ENCODE data around the gene ADAM33. TPM values are rescaled to one million over a fixed set of nuclear protein-coding genes. Genes with fewer than 3 reads are reported as not detected.

The ADAM33 gene
- total RNA-seq, 1 donor from 2014 or later, result 13.4 TPM

GRCh38 chr20:3633913-3634478 lies 47.8 kb downstream of the ADAM33 start:
- intact Hi-C loops (cut with DNase I), result no loop called here
- no peak for ATAC-seq
- DNase-seq (ENCODE audit: missing footprints), result no peak

DNA sequence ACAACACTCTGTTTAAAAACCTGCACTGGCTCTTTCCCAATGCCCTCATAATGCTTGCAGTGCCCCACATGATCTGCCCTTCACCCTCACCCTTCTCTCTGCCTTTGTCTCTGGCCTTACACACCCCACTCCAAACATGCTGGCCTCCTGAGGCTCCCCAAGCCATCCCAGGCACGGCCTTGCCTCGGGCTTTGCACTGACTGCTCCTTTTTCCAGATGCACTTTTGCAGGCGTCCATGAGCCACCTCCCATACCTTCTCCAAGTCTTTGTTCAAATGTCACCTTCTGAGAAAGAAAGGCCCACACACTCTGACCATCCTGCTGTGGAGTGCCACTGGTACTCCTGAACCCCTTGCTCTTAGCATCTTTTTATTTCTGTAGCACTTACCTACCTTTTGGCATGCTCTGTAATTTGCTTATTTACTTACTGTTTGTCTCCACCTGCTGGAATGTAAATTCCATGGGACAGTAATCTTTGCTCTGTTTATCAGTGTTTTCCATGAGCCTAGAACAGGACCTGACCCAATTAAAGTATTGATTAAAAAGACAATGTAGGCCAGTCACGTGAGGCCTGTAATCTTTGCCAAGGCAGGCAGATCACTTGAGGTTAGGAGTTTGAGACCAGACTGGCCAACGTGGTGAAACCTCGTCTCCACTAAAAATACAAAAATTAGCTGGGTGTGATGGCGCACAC lies 49.4 kb downstream of the ADAM33 start:
- intact Hi-C loops (cut with DNase I), result no loop called here
- ATAC-seq (no peak), DNase-seq (ENCODE audit: missing footprints) (no peak)

- no peak for DNase-seq (ENCODE audit: missing footprints)
- no peak for ATAC-seq
- intact Hi-C loops (cut with DNase I), result no loop called here
These were observed 50.3 kb downstream of the ADAM33 start for GRCh38 chr20:3631534-3631933.

DNA sequence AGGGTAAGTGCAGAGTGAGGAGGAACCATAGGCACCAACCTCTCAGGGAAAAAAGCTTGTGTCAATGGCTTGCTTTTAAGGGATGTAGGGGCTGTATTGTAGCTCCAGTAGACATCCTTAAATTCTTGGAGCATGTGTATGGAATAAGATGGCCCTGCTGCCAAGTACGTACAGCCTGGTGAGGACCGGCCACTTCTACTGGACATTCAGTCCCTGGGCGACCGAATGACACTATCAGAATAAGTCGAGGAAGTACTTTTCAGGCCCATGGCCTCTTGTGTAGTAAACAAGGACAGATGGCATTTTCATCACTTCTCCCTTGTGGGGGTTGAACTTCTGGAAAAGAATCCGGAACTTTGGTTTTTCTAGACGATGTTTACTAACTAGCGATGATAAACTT lies 51.4 kb downstream of the ADAM33 start:
- intact Hi-C loops (cut with DNase I), result no loop called here
- DNase-seq (ENCODE audit: missing footprints) (no peak), ATAC-seq (no peak)

- no peak for ATAC-seq
These were observed 51.9 kb downstream of the ADAM33 start for GRCh38 chr20:3629893-3630292.

GRCh38 chr20:3628502-3629314 lies 53.1 kb downstream of the ADAM33 start:
- intact Hi-C loops (cut with DNase I), result no loop called here
- DNase-seq (ENCODE audit: missing footprints), result no peak
- ATAC-seq, result no peak

More at GRCh38 chr20:3629893-3630292, 51.9 kb downstream of the ADAM33 start:
- intact Hi-C loops (cut with DNase I), result no loop called here
- DNase-seq (ENCODE audit: missing footprints), result no peak

DNA sequence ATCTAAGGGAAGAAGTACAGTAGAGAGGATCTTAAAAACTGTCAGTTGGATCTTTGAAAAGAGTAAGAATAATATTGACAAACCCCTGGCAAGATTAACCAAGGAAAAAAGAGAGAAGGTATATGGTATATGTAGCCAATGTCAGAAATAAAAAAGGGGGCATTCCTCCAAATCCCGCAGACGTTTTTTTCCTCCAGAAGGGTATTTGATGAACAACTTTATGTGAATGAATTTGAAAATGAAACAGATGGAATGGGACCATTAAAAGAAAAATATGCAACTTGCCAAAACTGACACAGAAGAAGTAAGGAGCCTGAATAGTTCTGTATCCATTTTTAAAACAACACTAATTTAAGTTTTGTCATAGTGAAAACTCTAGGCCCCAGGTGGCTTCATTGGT lies 54.3 kb downstream of the ADAM33 start:
- DNase-seq (ENCODE audit: missing footprints) (no peak), ATAC-seq (no peak)
- intact Hi-C loops (cut with DNase I), result no loop called here

GRCh38 chr20:3622406-3622805 lies 59.4 kb downstream of the ADAM33 start:
- intact Hi-C loops (cut with DNase I), result no loop called here
- no peak for ATAC-seq
- DNase-seq (ENCODE audit: missing footprints), result no peak

DNA sequence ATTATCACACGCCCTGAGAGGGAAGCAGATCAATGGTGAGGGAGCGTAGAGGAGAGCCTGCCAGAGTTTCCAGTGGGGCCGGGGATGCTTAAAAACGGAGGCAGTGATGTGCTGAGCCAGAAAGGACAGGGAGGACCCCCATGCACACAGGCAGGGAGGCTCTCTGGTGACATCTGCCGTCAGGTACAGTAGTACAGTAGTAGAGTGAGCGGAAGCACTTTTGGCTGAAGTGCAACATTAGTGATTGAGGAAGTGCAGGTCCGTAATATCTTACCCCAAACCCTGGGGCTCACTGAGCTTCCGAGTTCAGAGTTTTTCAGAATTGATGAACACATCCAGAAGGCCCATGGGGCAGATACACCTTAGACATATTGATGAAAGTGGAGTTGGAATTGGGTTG lies 60.7 kb downstream of the ADAM33 start:
- ATAC-seq (no peak), DNase-seq (ENCODE audit: missing footprints) (no peak)
- intact Hi-C loops (cut with DNase I), result no loop called here

Other genes starting within 250 kb of the ADAM33 start
- 32.5 TPM for gene ATRN, start 211.0 kb downstream of the ADAM33 start, total RNA-seq
- not detected for gene GFRA4, start 18.6 kb downstream of the ADAM33 start, total RNA-seq
- 9.5 TPM for gene SIGLEC1, start 30.6 kb upstream of the ADAM33 start, total RNA-seq
- 17.5 TPM for gene HSPA12B, start 50.7 kb upstream of the ADAM33 start, total RNA-seq
- gene ADISSP, start 85.7 kb upstream of the ADAM33 start, total RNA-seq, result 14.6 TPM
- gene SPEF1, start 99.4 kb upstream of the ADAM33 start, total RNA-seq, result 0.14 TPM
- gene CENPB, start 104.7 kb upstream of the ADAM33 start, total RNA-seq, result 68.2 TPM
- gene CDC25B, start 114.3 kb upstream of the ADAM33 start, total RNA-seq, result 10.1 TPM
- 9.8 TPM for gene AP5S1, start 138.5 kb upstream of the ADAM33 start, total RNA-seq
- 35.0 TPM for gene MAVS, start 164.8 kb upstream of the ADAM33 start, total RNA-seq
- 16.6 TPM for gene PANK2, start 207.4 kb upstream of the ADAM33 start, total RNA-seq

Measured in Right ventricle myocardium inferior (tissue), 1 donor.